HG03196 (cell line): Measurements from ENCODE around the gene UBE3D.
"Not testable (repeated sequence)": the region's sequence is repeated elsewhere in the genome, so short reads cannot be mapped to it uniquely, and the experiment has no call there.

Experiments
- ATAC-seq: cut with Tn5 transposase; IDR thresholded peaks from one replicate; pipeline ENCODE4 v1.9.1; 2021; ENCODE audit not compliant: unreplicated experiment

Gene UBE3D

DNA sequence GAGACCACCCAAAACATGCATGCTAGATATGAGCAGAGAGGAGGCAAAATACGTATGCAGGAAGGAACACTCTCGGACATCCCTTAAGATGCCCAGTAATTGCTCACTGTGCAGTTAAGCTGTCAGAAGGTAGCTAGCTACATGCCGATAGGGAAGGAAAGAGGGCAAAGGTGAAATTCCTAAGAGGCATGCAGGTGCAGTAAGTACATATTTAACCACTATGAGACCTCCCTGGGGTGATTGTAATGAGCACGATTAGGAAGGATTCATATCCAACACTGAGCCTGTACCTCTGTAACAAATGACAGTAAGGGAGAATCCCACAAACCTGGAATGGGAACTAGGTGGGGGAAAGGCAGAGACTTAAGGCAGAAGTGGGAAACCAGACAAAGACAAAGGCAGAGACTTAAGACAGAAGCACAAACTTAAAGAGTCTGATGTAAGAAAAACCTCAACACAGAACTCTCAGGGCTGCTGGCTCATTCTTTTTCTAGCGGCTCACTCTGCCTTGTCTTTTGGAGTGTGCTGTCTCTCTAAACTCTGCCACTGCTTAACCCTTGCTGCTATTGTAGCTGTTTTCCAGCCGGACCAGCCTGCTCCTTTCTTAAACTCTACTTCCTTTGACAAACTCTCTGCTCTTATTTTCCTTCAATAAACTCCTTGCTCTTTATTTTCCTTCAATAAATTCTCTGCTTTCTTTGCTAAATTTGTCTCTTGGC is 148.1 kb downstream of the UBE3D start:
- no peak for ATAC-seq

DNA sequence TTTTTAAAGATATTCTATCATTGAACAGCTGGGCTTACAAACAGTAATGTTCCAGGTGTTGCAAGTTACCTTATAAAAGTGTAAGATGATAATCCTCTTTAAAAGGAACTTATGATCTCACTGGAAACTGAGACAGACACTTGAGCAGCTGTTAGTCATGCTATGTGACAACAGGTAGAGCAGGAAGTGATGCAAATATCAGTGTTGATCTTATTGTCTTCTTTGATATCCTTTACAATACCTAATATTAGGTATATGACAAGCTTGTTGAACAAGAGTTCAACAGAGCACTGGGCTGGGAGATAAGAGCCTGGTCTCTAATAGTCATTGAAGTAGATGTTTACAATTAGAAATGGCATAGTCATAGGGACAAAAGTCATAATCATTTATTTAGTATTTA is 150.0 kb downstream of the UBE3D start:
- ATAC-seq, result no peak

DNA sequence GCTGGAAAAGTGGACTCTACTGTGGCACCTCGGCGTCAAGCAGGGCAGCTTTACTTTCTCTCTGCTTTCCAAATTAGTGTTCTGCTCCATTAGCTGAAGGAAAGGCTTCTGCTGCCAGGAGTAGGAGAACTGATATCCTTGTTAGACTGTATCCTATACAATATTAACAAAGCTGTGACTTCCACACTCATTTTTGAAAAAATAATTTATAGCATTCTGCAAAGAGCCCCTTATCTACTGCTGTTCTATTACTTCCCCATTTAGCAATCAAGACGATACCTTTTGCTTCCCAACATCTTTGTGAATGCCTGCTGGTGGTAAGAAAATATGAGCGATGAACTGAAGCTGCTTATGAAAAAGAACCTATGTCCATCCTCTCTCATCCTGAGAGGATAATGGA is 151.1 kb downstream of the UBE3D start:
- no peak for ATAC-seq

DNA sequence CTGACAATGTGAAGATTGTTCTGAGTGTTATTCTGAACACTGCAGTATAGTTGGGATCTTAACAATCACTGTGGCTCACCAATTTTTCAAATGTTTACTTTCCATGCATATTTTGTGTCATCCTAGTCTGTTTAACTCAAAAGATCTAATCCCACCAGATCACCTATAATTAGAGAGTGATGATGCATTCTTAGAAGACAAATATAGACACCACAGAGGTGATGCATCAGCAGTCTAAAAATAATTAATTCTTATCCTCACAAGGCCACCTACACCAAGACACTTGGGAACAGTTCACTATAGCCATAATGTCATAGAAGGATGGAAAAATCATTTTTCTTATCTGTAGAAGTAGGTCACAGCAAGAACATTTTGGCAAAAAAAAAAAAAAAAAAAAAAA is 154.8 kb downstream of the UBE3D start:
- no peak for ATAC-seq

DNA sequence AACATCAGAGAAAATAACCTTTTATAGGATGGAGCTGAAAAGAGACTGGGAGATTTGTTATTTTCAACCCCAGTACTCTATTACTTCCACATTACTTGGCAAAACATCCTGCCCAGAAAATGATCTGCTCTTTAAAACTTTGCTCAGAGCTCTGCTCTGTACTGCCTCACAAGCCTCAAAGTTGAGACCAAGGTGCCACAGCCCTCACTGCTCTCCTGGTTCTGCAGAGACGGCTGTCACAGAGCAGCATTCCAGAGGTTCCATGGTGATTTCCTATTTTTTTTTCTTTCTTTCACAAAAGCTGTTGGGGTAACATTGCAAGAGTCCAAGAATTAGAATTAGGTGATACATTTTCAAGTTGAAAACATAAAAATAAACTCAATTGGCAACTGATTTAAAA is 155.2 kb downstream of the UBE3D start:
- no peak for ATAC-seq

DNA sequence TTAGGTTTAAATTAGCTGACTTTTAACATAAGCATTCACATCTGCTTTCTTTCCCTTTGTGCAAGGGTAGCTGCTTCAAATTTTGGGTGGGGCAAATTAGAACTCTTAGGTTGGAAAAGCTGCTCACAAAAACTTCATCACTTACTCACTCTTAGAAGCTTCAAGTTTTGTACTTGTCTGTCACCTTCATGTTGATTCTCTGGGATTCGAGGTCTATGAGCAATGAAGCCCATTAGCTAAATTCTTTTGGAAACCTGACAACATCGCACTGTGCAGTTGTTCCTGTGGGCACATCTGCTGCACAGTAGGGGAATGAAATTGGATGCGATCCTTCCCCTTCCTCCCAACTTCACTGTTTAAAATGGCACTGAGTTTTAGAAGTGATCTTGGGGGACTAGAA is 156.1 kb downstream of the UBE3D start:
- ATAC-seq, result no peak

DNA sequence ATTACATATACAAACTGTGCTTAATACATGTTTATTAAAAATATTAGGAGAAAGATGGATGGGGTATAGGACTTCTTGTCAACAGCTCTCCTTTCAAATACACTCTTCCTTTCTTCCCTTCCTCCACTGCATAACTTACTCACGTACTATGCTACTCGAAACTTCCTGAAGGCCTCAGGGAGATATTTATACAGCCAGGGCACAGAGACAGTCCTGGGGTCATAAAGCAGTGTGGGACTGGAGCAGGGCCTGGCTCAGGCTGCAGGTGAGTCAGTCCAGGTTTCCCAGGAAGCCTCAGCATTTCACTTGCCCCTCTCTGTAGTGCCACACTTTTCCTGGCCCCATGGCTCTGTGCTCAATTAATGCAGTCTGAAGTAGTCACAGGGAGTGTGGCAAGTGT is 157.0 kb downstream of the UBE3D start:
- no peak for ATAC-seq

DNA sequence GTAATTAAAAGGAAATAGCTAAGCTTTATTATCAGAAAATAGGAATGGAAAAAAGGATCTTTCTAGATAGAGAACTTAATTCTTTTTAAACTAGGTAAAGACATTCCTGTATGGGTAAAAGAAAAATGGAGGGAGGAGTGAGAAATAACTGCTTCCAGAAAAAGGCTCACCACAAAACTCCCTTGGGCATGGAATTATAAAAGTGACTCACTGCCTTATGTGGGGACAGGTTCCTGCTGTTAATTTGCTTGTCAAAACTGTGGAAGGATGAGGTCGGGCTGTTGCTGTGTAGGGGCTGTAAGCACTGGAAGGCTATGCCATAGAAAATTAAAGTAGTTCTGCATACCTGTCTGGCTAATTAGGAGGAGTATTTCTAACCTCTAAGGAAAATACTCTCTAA is 158.7 kb downstream of the UBE3D start:
- ATAC-seq, result no peak

DNA sequence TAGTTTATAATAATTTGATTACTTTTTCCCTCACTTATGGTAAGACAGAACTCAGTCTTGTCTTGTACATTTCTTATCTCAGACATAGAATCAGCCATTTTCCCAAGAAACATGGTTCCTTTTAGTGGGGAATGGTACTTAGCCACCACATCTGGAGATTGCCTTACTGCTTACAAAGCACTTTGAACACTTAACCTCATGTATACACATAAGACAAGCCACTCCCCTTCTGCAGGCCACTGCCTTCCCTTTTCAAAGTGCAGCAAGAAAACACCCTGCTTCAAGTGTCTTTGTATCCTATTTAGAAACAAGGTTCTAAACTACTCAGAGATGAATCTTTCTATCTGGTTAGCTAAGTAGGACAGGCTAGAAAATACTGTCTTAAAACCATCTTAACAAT is 159.2 kb downstream of the UBE3D start:
- no peak for ATAC-seq

DNA sequence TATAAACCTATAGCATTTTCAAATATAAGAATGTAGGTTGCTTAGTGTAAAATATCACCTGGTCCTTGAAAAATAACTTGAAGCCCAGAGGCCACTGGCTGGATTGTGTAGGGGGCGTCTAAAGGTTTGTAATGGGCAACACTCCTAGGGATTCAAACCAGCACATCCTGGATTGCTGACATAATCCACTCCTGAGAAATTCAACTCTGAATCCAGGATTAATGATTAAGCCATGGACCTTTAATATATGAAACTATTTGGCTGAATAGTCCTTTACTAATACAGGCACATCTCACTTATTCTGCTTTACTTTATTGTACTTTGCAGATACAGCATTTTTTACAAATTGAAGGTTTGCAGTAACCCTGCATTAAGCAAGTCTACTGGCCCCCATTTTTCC is 160.8 kb downstream of the UBE3D start:
- no peak for ATAC-seq

DNA sequence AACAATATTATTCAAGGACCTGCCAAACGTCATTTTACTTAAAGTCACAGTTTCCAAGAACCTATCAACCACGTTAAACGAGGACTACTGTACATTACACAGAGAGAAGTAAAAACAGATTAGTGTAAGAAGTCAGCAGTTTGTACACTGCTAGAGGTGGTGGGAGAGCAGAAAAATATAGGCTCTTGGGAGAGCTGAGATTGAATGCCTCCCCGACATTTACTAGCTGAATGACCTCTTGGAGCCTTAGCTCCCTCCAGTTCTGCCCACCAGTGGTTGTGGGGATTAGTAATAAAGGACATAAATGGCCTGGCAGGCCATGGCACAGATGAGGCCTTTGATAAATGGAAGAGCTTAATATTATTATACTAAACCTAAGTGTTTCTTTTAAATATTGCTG is 161.4 kb downstream of the UBE3D start:
- no peak for ATAC-seq

DNA sequence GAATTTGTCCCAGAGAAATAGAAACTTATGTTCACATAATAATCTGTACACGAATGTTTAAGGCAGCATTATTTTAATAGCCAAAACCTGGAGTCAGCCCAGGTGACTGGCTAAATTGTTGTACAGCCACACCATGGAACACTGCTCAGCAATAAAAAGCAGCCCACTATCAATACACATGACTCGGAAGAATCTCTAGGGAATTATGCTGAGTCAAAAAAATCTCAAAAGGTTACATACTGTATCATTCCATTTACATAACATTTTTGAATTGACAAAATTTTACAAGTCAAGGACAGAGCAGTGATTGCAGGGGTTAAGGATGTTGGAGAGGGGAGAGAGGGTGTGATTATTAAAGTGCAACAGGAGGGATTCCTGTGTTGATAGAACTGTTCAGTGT is 163.4 kb downstream of the UBE3D start:
- ATAC-seq, result no peak

DNA sequence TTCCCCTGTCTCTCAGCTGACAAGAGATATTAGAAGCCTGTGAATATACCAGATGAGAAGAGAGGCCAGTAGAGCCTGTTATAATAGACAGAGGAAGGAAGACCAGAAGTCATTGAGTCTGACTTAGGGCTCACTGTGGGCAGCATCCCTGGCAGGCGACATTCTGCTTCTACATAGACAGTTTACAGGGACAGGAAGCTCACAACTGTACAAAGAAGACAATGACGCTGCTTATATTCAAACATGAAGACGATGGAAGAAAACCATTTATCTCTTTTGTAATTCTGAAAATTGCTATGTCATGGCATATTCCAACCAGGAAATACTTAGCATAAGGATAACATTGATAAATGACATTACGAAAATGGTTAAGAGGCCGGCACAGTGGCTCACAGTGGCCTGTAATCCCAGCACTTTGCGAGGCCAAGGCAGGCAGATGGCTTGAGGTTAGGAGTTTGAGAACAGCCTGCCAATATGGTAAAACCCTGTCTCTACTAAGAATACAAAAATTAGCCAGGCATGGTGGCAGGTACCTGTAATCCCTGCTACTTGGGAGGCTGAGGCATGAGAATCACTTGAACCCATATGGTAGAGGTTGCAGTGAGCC is 170.9 kb downstream of the UBE3D start:
- ATAC-seq, result no peak

DNA sequence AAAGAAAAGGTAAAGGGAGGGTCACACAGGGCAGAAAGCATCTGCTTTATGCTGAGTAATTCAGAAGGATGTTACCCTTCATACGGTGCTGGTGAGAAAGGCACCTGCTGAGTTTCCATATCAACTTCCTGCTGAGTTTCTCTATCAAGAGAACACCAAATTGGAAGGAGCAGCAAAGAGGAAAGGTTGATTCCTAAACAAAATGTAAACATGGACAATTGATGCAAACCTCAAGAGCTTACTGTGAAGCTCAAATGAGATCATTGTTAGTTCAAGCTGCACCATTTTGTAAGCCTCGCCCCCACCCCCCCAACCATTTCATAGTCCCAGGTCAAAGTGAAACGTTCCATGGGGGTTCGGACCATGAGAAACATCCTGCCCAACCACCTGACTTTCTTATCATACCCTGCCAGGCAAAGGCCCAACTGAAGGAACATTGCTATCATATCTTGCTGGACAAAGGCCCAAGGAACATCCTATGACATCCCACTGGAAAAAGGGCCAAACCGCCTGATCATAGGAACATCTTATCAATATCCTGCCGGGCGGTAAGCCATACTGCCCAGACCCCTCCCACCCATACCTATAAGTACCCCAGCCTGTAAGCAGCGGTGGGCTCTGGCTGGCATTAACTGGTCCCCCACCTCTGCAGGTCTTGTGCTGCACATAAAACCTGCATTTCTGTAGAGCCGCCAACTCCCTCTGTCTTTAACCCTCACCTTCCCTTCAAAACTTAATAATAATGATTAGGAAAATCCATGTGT is 171.6 kb downstream of the UBE3D start:
- no peak for ATAC-seq

DNA sequence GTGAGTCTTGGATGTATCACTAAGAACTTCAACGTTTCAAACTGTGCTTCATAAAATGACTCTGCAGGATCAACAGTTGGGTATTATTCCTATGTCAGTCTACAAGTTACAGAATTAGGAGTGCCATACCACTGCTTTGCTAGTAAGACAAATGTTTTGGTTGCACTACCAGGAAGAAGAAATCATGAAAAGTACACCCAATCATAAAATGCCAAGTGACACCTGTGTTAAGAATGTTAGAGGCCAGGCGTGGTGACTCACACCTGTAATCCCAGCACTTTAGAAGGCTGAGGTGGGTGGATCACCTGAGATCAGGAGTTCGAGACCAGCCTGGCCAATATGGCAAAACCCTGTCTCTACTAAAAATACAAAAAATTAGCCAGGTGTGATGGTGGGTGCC is 174.1 kb downstream of the UBE3D start:
- not testable (repeated sequence) for ATAC-seq

DNA sequence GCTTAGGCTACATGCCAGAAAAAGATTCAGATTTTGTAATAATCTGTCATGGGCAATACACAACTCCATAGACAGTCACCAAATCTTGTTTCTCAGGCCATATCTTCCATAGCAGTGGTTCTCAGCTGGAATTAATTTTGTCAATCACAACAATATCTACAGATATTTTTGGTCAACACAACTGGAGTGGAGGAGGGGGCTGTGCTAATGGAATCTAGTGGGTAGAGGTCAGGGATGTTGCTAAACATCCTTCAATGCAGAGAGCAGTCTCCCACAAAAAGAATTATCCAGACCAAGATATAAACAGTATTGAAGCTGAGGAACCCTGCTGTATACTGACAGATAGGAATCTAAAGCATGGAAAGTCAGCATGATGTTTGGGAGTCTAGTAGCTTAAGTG is 174.6 kb downstream of the UBE3D start:
- no peak for ATAC-seq

DNA sequence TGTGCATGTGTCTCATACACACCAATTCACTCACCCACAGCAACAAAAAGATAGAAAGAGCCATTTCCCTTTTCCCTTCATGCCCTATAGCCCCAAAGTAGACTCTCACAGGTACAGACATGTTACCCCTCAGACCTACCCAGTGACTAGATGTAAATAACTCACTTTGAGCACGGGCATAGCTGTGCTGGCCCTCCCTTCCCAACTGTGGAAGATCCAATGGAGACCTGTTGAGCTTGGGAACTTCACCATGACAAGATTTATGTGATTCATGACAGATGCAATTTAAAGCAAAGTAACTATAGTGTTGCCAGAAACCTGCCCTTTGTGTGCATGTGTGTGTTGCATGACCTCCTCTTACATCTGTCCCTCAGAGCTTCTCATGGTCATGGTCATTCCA is 175.4 kb downstream of the UBE3D start:
- ATAC-seq, result no peak

DNA sequence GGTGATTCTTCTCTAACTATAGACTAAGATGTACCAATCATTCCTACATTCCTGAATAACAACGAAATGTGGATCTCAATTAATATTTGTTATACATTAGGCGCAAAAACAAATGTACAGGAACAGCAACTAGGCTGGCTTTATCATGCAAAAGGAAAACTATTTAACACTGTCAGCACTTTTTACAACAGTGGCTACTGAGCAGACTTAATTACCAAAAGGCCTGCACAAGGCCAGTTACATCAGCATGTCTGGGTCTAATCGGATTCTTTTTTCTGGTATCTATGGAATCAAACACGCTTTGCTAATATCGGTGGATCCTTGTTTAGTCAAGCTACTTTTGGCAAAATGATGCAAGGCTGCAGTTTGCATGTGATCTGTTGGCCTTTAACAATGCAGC is 176.5 kb downstream of the UBE3D start:
- ATAC-seq, result no peak

DNA sequence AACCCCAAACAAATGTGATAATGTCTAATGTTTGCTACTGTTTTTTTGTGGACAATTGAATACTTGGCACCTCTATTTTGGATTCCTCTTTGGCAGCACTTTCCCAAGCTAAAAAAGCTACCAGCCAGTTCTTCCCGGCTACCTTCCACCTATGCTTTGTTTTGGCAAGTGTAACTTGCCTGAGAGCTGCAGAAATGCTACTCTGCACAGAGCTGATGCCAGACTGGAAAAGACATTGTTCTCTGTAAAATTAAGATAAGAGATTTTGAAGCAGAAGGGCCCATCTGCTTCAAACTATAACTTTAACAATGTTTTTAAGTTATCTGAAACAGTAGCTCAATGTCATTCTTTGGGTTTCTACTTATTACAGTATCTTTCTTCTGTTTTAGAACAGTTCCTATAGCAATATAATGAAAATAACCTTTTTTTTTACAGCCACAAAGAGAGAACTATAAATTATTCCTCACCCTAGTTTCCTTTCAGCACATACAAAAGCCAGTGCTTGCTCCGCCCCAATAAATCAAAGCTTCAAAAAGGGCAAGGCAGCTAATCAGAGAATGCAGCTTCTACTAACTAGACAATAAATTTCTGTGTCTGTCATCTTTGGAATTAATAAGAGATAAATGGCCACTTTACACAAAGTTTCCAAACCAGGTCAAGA is 183.1 kb downstream of the UBE3D start:
- no peak for ATAC-seq

DNA sequence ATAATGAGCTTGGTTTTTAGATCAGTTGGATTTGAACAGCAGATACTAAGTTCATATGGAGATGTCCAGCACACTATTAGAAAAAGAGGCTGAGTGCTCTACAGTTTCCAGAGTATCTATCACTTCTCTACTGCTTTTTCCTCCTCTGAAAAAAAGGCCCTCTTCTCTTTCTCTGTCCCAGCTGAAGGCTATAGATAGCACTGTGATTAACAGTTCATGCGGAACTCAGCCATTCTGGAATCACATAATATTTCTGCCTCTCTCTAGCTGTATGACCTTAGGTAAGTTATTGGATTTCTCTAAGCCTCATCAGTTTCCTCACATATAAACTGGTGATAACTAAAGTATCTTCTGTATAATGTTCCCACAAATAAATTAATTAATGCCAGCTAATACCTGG is 184.1 kb downstream of the UBE3D start:
- no peak for ATAC-seq

DNA sequence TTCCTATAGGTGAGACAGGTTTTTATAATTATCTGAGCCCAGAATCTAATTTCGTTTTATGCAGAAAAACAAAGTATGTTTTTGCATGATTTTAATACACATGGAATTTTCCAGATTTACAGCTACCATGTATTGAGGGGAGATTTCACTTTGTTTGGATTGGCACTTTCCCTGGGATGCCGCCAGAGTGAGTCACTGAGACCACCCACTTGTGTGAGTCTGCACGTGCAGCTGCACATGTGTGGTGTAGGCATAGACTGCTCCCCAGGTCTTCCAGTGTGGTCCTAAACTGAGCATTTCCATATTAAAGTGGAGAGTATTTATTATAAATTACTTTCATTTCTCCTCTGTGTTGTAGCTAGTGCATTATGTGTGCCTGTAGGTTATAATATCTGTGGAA is 186.8 kb downstream of the UBE3D start:
- no peak for ATAC-seq
